Memory B cell (primary cell): ENCODE data around the gene TSHZ2.

Source experiments
- ATAC-seq: fragments of 150-1000 bp; cut with Tn5 transposase; 2 replicates; pipeline ENCODE4 v1.10.0; 2021; ENCODE audit warnings: low read depth, mild to moderate bottlenecking, moderate library complexity
- DNase-seq, 2 donors: peaks; one replicate each; pipeline ENCODE4 v3.0.0; 2022; ENCODE audit warnings: low spot score in 2 of 2
- H3K27ac Mint-ChIP-seq: one replicate; pipeline ENCODE4 v1.8.0; 2022; ENCODE audit warnings: mild to moderate bottlenecking, moderate library complexity, mixed read lengths
- H3K27me3 Mint-ChIP-seq: one replicate; pipeline ENCODE4 v1.8.0; 2022; ENCODE audit warnings: mixed read lengths
- H3K36me3 Mint-ChIP-seq: one replicate; pipeline ENCODE4 v1.8.0; 2022; ENCODE audit warnings: mild to moderate bottlenecking, mixed read lengths
- H3K4me1 Mint-ChIP-seq: one replicate; pipeline ENCODE4 v1.8.0; 2022; ENCODE audit warnings: mixed read lengths
- H3K4me3 Mint-ChIP-seq: one replicate; pipeline ENCODE4 v1.8.0; 2022; ENCODE audit warnings: mild to moderate bottlenecking, moderate library complexity, mixed read lengths
- H3K9me3 Mint-ChIP-seq: one replicate; pipeline ENCODE4 v1.8.0; 2022; ENCODE audit warnings: mixed read lengths

The TSHZ2 gene

GRCh38 chr20:53148771-53149147 is 176.6 kb downstream of the TSHZ2 start:
- Mint-ChIP-seq H3K27me3 (no peaks in the 10 kb centered on the region), H3K27ac (no peak overlapping the region), H3K4me3 (no peak overlapping the region), H3K4me1 (peaks cover 5% of the 10 kb centered on the region), H3K36me3 (no peaks in the 10 kb centered on the region), H3K9me3 (no peaks in the 10 kb centered on the region)
- no peak for ATAC-seq
- DNase-seq, result no peak

GRCh38 chr20:53149148-53149889 is 177.2 kb downstream of the TSHZ2 start:
- Mint-ChIP-seq H3K27me3 (no peaks in the 10 kb centered on the region), H3K9me3 (no peaks in the 10 kb centered on the region), H3K4me3 (no peak overlapping the region), H3K4me1 (peaks cover 6% of the 10 kb centered on the region), H3K36me3 (no peaks in the 10 kb centered on the region), H3K27ac (no peak overlapping the region)
- DNase-seq, result no peak
- ATAC-seq, result no peak

DNA sequence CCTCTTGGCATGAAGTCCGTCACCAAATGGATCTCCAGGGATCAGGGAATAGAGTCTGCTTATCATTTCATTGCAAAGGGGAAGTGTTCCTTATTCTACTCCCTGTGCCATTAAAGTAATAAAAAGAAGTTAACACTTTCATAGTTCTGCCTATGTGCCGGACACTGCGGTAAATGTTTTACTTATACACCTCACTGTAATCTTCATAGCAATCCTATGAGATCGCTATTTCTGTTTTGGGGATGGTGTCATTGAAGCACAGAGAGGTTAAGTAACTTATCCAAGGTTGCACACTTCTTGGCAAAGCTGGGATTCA is 177.7 kb downstream of the TSHZ2 start:
- DNase-seq (no peak), ATAC-seq (no peak)
- Mint-ChIP-seq H3K27me3 (no peaks in the 10 kb centered on the region), H3K9me3 (no peaks in the 10 kb centered on the region), H3K27ac (no peak overlapping the region), H3K36me3 (no peaks in the 10 kb centered on the region), H3K4me3 (no peak overlapping the region), H3K4me1 (peaks cover 10% of the 10 kb centered on the region)

GRCh38 chr20:53150532-53150931 is 178.4 kb downstream of the TSHZ2 start:
- H3K27me3 Mint-ChIP-seq, result no peaks in the 10 kb centered on the region
- no peak overlapping the region for H3K27ac Mint-ChIP-seq
- no peak overlapping the region for H3K4me3 Mint-ChIP-seq
- DNase-seq, result no peak
- H3K4me1 Mint-ChIP-seq, result peaks cover 10% of the 10 kb centered on the region
- no peaks in the 10 kb centered on the region for H3K9me3 Mint-ChIP-seq
- H3K36me3 Mint-ChIP-seq, result no peaks in the 10 kb centered on the region
- ATAC-seq, result no peak

- Mint-ChIP-seq H3K4me3 (no peak overlapping the region), H3K27me3 (no peaks in the 10 kb centered on the region), H3K27ac (no peak overlapping the region), H3K36me3 (no peaks in the 10 kb centered on the region), H3K9me3 (no peaks in the 10 kb centered on the region), H3K4me1 (peaks cover 5% of the 10 kb centered on the region)
- ATAC-seq, result no peak
- no peak for DNase-seq
Measured at GRCh38 chr20:53152228-53152627, 180.1 kb downstream of the TSHZ2 start.

- Mint-ChIP-seq H3K27me3 (no peaks in the 10 kb centered on the region), H3K36me3 (peaks cover 1% of the 10 kb centered on the region), H3K9me3 (peaks cover 2% of the 10 kb centered on the region), H3K4me1 (peaks cover 12% of the 10 kb centered on the region), H3K4me3 (no peak overlapping the region), H3K27ac (peak overlapping the region; percentile 21)
- ATAC-seq (no peak), DNase-seq (no peak)
Measured at GRCh38 chr20:53154540-53154939, 182.4 kb downstream of the TSHZ2 start.

- H3K4me1 Mint-ChIP-seq, result peaks cover 22% of the 10 kb centered on the region
- ATAC-seq (peak; percentile 76), DNase-seq (peak in 1 of 2 donors; percentile 18)
- H3K27me3 Mint-ChIP-seq, result no peaks in the 10 kb centered on the region
- H3K27ac Mint-ChIP-seq, result peak overlapping the region; percentile 87
- H3K36me3 Mint-ChIP-seq, result peaks cover 1% of the 10 kb centered on the region
- peak overlapping the region; percentile 52 for H3K4me3 Mint-ChIP-seq
- peaks cover 5% of the 10 kb centered on the region for H3K9me3 Mint-ChIP-seq
Measured at GRCh38 chr20:53157443-53158408, 185.6 kb downstream of the TSHZ2 start.

- H3K27ac Mint-ChIP-seq, result no peak overlapping the region
- DNase-seq, result no peak
- no peaks in the 10 kb centered on the region for H3K27me3 Mint-ChIP-seq
- peaks cover 22% of the 10 kb centered on the region for H3K4me1 Mint-ChIP-seq
- no peak overlapping the region for H3K4me3 Mint-ChIP-seq
- peaks cover 1% of the 10 kb centered on the region for H3K36me3 Mint-ChIP-seq
- peaks cover 5% of the 10 kb centered on the region for H3K9me3 Mint-ChIP-seq
- ATAC-seq, result no peak
Measured at GRCh38 chr20:53159160-53159559, 187.0 kb downstream of the TSHZ2 start.

DNA sequence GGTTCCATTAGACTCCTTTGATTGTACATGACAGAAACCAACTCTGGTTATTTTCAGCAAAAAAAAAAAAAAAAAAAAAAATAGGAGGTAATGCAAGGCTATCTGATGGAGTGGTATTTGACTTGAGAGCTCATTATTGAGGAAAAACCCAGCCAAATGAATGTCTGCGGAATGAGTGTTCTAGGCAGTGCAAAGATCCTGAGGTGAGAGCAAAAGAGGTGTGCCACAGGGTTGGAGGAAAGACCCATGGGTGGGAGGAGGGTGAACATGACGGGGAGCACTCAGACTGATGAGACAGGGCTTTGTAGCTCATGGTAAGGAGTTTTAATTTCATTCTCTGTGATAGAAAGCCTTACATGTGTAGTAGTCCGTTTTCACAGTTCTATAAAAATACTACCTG is 188.9 kb downstream of the TSHZ2 start:
- Mint-ChIP-seq H3K36me3 (peaks cover 1% of the 10 kb centered on the region), H3K4me3 (peak overlapping the region; percentile 38), H3K27me3 (no peaks in the 10 kb centered on the region), H3K4me1 (peaks cover 17% of the 10 kb centered on the region), H3K9me3 (peaks cover 5% of the 10 kb centered on the region), H3K27ac (peak overlapping the region; percentile 56)
- ATAC-seq (no peak), DNase-seq (no peak)

DNA sequence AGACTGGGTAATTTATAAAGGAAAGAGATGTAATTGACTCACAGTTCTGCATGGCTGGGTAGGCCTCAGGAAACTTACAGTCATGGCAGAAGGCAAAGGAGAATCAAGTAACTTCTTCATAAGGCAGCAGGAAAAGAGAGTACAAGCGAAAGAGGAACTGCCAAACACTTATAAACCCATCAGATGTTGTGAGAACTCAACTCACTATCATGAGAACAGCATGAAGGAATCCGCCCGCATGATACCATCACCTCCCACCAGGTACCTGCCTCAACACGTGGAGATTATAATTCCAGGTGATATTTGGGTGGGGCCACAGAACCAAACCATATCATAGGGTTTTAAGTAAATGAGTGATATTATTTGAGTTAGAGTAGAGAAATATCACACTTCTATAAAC is 189.3 kb downstream of the TSHZ2 start:
- ATAC-seq (peak; percentile 45), DNase-seq (no peak)

GRCh38 chr20:53162251-53162835 is 190.2 kb downstream of the TSHZ2 start:
- H3K4me3 Mint-ChIP-seq, result peak overlapping the region; percentile 43
- peaks cover 1% of the 10 kb centered on the region for H3K36me3 Mint-ChIP-seq
- peaks cover 5% of the 10 kb centered on the region for H3K9me3 Mint-ChIP-seq
- DNase-seq, result no peak
- ATAC-seq, result peak; percentile 50
- H3K27ac Mint-ChIP-seq, result peak overlapping the region; percentile 42
- peaks cover under 1% of the 10 kb centered on the region for H3K27me3 Mint-ChIP-seq
- H3K4me1 Mint-ChIP-seq, result peaks cover 17% of the 10 kb centered on the region

More for the DNA sequence above, 189.3 kb downstream of the TSHZ2 start:
- Mint-ChIP-seq H3K27ac (peak overlapping the region; percentile 56), H3K4me3 (peak overlapping the region; percentile 38), H3K4me1 (peaks cover 17% of the 10 kb centered on the region), H3K27me3 (no peaks in the 10 kb centered on the region), H3K9me3 (peaks cover 5% of the 10 kb centered on the region), H3K36me3 (peaks cover 1% of the 10 kb centered on the region)

GRCh38 chr20:53163486-53163885 is 191.3 kb downstream of the TSHZ2 start:
- Mint-ChIP-seq H3K4me1 (peaks cover 10% of the 10 kb centered on the region), H3K36me3 (no peaks in the 10 kb centered on the region), H3K27ac (no peak overlapping the region), H3K4me3 (no peak overlapping the region), H3K27me3 (peaks cover 4% of the 10 kb centered on the region), H3K9me3 (peaks cover 3% of the 10 kb centered on the region)
- DNase-seq, result no peak
- no peak for ATAC-seq

- ATAC-seq, result no peak
- Mint-ChIP-seq H3K27me3 (peaks cover 4% of the 10 kb centered on the region), H3K4me1 (peaks cover 10% of the 10 kb centered on the region), H3K27ac (no peak overlapping the region), H3K9me3 (peaks cover 3% of the 10 kb centered on the region), H3K36me3 (no peaks in the 10 kb centered on the region), H3K4me3 (no peak overlapping the region)
- DNase-seq, result no peak
Measured at GRCh38 chr20:53164072-53164471, 191.9 kb downstream of the TSHZ2 start.

GRCh38 chr20:53165452-53165851 is 193.3 kb downstream of the TSHZ2 start:
- peaks cover 10% of the 10 kb centered on the region for H3K4me1 Mint-ChIP-seq
- ATAC-seq, result no peak
- H3K36me3 Mint-ChIP-seq, result no peaks in the 10 kb centered on the region
- peaks cover 3% of the 10 kb centered on the region for H3K9me3 Mint-ChIP-seq
- DNase-seq, result no peak
- no peak overlapping the region for H3K4me3 Mint-ChIP-seq
- H3K27me3 Mint-ChIP-seq, result peaks cover 4% of the 10 kb centered on the region
- no peak overlapping the region for H3K27ac Mint-ChIP-seq
